Tibial nerve (tissue), 4 donors: Measurements from ENCODE around the gene TBC1D22A. TPM values are rescaled to one million over a fixed set of nuclear protein-coding genes. Genes with fewer than 3 reads are reported as not detected.
A peak's percentile ranks its signal among the peaks of the same experiment; 100 is the strongest.

Experiments
- DNase-seq, 2 donors: peaks; one replicate each; pipeline ENCODE4 v3.0.0-alpha.2; 2019; ENCODE audit warnings: low spot score in 2 of 2
- H3K27ac ChIP-seq, 4 donors: fragments of 200-600 bp; sonication (generic) in 3 of 4; one replicate each; pipeline ENCODE4 v1.5.1; 2017 to 2019; ENCODE audit warnings: mild to moderate bottlenecking in 1 of 4
- H3K27me3 ChIP-seq, 2 donors: fragments of 200-600 bp; sonication (generic) in 1 of 2; one replicate each; pipeline versions ENCODE4 v1.5.1 to v1.6.0; 2017 to 2019
- H3K36me3 ChIP-seq, 3 donors: fragments of 200-600 bp; sonication (generic); one replicate each; pipeline ENCODE4 v1.5.1; 2018 to 2019
- H3K4me1 ChIP-seq, 4 donors: fragments of 200-600 bp; sonication (generic) in 3 of 4; one replicate each; pipeline ENCODE4 v1.5.1; 2017 to 2019
- H3K4me3 ChIP-seq, 4 donors: fragments of 200-600 bp; sonication (generic) in 3 of 4; one replicate each; pipeline ENCODE4 v1.5.1; 2017 to 2019; ENCODE audit warnings: mild to moderate bottlenecking in 1 of 4, moderate library complexity in 1 of 4
- H3K9me3 ChIP-seq, 4 donors: fragments of 200-600 bp; sonication (generic) in 3 of 4; one replicate each; pipeline ENCODE4 v1.5.1; 2017 to 2019
- EP300 ChIP-seq, 2 donors: sonication (generic); formaldehyde crosslinking; IDR thresholded peaks; one replicate each; pipeline ENCODE4 v1.6.1; 2017; ENCODE audit warnings: antibody characterized with exemption in 2 of 2, mild to moderate bottlenecking in 1 of 2
- POLR2A ChIP-seq, 2 donors: fragments of 450-650 bp; IDR thresholded peaks; one replicate each; pipeline ENCODE4 v1.6.1; 2017; ENCODE audit warnings: antibody characterized with exemption in 2 of 2, mild to moderate bottlenecking in 2 of 2, moderate library complexity in 2 of 2
- WGBS, 2 donors: methylation state at CpG; one replicate each; pipeline ENCODE4 v1.1.5; 2018; 5-methylcytosine and 5-hydroxymethylcytosine counted together
- total RNA-seq, 4 donors: library from RNA; depleted of rRNA; stranded (reverse); fragments of >200 nt; gene quantifications; one replicate each; pipeline ENCODE4 v1.1.0, GENCODE V29; 2016
- TF ChIP-seq, protein P1 (sequence below), 5 experiments: fragments of 200-600 bp in 3 of 5; fragments of 450-650 bp in 2 of 5; sonication (generic) in 3 of 5; IDR thresholded peaks; one replicate each; pipeline ENCODE4 v1.5.1; 2016 to 2019; ENCODE audit warnings: antibody characterized with exemption in 5 of 5, mild to moderate bottlenecking in 3 of 5, moderate library complexity in 2 of 5

The TBC1D22A gene
- total RNA-seq, 4 donors from 2014 or later = 27.3 to 35.4 (median 29.3) TPM

DNA sequence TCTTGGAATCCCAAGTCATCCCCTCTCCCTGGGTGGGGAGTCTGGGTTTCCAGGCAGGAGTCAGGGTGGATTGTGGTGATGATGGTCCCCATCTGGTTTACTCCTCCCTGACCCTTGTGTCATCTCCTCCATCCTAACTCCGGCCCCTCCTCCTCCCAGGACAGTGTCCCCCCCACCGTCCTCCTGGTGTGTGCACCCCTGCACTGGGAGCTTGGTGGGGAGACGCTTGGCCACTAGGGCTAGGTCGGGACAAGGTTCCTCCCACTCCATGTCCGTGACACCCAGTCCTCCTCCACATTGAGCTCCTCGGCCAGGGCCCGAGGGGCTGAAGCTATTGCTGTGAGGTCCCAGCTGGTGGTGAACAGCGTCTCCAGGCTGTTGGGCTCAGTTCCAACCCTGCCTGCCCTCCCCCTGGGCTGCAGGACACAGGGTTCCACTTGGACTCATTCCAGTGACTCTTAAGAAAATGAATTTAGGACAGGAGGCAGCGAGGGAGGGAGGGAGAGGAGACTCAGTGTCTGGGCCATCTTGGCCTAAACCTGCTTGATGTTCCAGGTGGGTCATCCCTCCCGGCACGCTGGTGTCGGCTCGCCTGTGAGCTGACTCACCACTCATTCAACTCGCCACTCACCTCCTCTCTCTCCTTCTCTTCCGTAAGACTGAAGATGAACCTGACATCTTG is 433.2 kb downstream of the TBC1D22A start:
- DNase-seq = peak in 1 of 2 donors; percentile 6
- TF ChIP-seq, protein P1, sequence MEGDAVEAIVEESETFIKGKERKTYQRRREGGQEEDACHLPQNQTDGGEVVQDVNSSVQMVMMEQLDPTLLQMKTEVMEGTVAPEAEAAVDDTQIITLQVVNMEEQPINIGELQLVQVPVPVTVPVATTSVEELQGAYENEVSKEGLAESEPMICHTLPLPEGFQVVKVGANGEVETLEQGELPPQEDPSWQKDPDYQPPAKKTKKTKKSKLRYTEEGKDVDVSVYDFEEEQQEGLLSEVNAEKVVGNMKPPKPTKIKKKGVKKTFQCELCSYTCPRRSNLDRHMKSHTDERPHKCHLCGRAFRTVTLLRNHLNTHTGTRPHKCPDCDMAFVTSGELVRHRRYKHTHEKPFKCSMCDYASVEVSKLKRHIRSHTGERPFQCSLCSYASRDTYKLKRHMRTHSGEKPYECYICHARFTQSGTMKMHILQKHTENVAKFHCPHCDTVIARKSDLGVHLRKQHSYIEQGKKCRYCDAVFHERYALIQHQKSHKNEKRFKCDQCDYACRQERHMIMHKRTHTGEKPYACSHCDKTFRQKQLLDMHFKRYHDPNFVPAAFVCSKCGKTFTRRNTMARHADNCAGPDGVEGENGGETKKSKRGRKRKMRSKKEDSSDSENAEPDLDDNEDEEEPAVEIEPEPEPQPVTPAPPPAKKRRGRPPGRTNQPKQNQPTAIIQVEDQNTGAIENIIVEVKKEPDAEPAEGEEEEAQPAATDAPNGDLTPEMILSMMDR (IDR thresholded peaks at IDR 0.05) = no peak
- TF ChIP-seq POLR2A (IDR thresholded peaks at IDR 0.05) (no peak), EP300 (IDR thresholded peaks at IDR 0.05) (no peak)
- no peak overlapping the region for H3K4me3 ChIP-seq
- H3K4me1 ChIP-seq = peaks cover 0 to 6% (median 0%) of the 10 kb centered on the region in 4 donors
- no peak overlapping the region for H3K27ac ChIP-seq
- WGBS, 2 donors = 66 to 70% methylated on average over 13 to 15 of the region's 15 CpGs
- no peaks in the 10 kb centered on the region for H3K9me3 ChIP-seq
- H3K36me3 ChIP-seq = no peaks in the 10 kb centered on the region
- no peaks in the 10 kb centered on the region for H3K27me3 ChIP-seq

DNA sequence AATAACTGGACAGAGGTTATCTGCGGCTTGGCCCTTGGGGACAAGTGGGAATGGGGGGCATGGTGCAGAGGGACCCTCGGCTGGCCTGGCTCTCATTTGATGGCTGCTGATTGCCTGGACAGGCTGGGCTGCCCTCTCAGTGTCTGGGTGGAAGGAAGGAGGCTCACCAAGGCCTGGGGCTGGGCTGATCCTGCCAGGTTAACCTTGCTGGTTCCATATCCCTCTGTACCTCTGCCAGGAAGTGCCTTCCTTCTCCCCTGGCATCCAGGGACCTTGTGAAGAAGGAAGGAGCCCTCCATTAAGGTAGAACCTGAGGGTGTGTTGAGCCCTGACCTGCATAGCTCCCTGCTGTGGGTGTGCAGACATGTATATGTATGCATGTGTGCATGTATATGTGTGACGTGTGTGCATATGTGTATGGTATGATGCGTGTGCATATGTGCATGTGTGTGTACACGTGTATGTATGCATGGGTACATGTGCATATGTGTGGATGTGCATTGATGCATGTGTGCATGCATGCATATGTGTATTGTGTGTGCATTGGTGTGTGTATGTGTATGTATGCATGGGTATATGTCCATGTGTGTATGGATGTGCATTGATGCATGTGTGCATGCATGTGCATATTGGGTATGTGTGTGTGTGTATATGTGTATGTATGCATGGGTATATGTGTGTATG is 433.9 kb downstream of the TBC1D22A start:
- no peaks in the 10 kb centered on the region for H3K36me3 ChIP-seq
- H3K4me1 ChIP-seq = peaks cover 0 to 7% (median 0%) of the 10 kb centered on the region in 4 donors
- TF ChIP-seq POLR2A (IDR thresholded peaks at IDR 0.05) (no peak), EP300 (IDR thresholded peaks at IDR 0.05) (no peak)
- TF ChIP-seq, protein P1 (IDR thresholded peaks at IDR 0.05) = no peak
- H3K27me3 ChIP-seq = no peaks in the 10 kb centered on the region
- no peak for DNase-seq
- H3K4me3 ChIP-seq = no peak overlapping the region
- no peak overlapping the region for H3K27ac ChIP-seq
- no peaks in the 10 kb centered on the region for H3K9me3 ChIP-seq
- WGBS, 2 donors = 83 to 95% methylated on average over 5 of the region's 5 CpGs

DNA sequence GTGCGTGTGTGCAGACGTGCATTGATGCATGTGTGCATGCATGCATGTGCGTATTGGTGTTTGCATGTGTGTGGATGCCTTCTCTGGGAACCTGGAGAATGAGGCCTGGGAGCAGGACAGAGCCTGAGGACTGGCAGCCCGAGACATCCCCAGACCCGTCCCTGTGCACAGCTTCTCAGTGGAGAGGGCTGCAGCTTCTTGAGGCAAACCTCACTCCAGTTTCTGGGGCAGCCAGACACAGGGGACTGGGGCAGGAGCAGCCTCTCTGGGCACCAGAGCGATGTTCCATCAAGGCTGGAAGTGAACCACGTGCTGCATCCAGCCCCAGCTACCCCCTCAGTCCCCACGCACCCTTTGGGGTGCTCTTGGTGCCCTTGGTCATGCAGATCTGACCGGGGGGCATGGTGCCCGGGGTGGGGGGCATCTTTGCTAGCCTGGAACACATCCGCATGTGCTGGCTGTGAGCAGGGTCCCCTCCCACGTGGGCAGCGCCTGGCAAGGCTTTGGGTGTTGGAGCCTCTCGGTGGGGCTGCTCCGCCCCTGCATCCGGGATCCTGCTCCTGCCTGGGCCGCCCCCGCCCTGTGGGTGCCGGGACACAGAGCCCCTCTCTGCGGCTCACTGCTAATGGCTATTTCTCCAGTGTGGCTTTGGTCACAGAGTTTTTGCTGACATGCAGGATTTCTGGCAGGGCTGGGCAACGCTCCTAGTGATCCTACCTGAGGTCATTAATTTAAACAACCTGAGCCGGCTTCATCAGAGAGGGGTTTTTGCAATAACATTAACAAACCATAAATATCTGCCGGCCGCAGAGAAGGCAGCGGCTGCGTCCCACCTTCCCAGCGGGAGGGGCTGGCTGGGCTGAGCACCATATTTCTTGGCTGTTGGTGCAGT is 434.7 kb downstream of the TBC1D22A start:
- no peak for TF ChIP-seq EP300 (IDR thresholded peaks at IDR 0.05)
- TF ChIP-seq POLR2A (IDR thresholded peaks at IDR 0.05) = no peak
- TF ChIP-seq, protein P1 (IDR thresholded peaks at IDR 0.05) = no peak
- Histone ChIP-seq H3K27ac (no peak overlapping the region), H3K36me3 (no peaks in the 10 kb centered on the region), H3K9me3 (no peaks in the 10 kb centered on the region), H3K4me1 (peaks cover 0 to 7% (median 0%) of the 10 kb centered on the region in 4 donors), H3K4me3 (no peak overlapping the region), H3K27me3 (no peaks in the 10 kb centered on the region)
- WGBS, 2 donors = 55% methylated on average over 21 to 26 of the region's 27 CpGs
- DNase-seq = peak in 1 of 2 donors; percentile 9

DNA sequence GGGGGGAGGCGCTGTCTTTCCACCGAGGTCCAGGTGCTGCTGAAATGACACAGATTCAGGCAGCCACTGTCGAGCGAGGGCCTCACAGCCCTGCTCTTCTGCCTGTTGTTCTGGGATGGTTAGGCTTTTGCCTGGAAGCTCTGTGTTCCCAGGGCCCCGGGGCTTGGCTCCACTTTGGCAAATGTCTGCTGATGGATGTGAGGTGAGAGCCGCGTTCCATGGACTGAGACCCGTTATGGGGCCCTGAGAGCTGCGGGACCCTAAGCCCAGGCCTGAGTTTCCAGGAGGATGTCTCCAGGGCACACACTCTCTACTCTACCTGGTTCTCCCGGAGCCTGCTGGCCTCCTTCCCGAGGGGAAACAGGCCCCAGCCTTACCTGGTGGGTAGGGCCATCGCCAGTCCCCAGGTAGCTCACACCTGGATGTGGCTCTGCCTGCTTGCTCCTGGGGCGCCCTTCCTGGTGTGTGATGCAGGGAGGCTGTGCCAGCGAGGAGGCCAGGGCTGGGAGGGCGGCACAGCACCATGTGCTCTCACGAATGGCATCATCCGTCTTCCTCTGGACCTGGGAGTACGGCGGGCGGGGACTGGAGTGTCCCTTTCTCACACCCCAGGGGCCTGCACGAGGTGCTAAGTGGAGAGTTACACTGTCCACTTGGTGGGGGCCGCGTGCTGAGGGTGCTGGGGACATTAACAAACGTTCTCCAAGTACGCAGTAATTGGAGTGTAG is 435.5 kb downstream of the TBC1D22A start:
- H3K27ac ChIP-seq = no peak overlapping the region
- peak in 1 of 2 donors; percentile 8 for DNase-seq
- TF ChIP-seq EP300 (IDR thresholded peaks at IDR 0.05) (no peak), POLR2A (IDR thresholded peaks at IDR 0.05) (no peak)
- TF ChIP-seq, protein P1 (IDR thresholded peaks at IDR 0.05) = no peak
- no peak overlapping the region for H3K4me3 ChIP-seq
- H3K9me3 ChIP-seq = no peaks in the 10 kb centered on the region
- H3K36me3 ChIP-seq = no peaks in the 10 kb centered on the region
- H3K27me3 ChIP-seq = no peaks in the 10 kb centered on the region
- WGBS, 2 donors = 79 to 83% methylated on average over 13 to 21 of the region's 25 CpGs
- peaks cover 0 to 7% (median 0%) of the 10 kb centered on the region in 4 donors for H3K4me1 ChIP-seq
